Astrocyte of the spinal cord (primary cell): Measurements from ENCODE around the gene OR9Q1.
"Not testable (repeated sequence)": the region's sequence is repeated elsewhere in the genome, so short reads cannot be mapped to it uniquely, and the experiment has no call there.

ENCODE experiments used
- DNase-seq: peaks from one replicate; pipeline ENCODE4 v3.0.0; 2011; ENCODE audit warnings: low read depth, low spot score
- H3K4me3 ChIP-seq: 2 replicates; pipeline ENCODE4 v1.5.1; 2011; ENCODE audit warnings: low read depth, mild to moderate bottlenecking, low read length, moderate library complexity
- in situ Hi-C: cut with HindIII; loops from 2 replicates; pipeline ENCODE4 v1.10.0; 2017; ENCODE audit warnings: low sequenced_read_pairs
- TF ChIP-seq, protein P1 (sequence below): IDR thresholded peaks from 2 replicates; pipeline ENCODE4 v1.5.1; 2012; ENCODE audit warnings: low read depth, mild to moderate bottlenecking, low read length, inconsistent platforms

Gene OR9Q1

DNA sequence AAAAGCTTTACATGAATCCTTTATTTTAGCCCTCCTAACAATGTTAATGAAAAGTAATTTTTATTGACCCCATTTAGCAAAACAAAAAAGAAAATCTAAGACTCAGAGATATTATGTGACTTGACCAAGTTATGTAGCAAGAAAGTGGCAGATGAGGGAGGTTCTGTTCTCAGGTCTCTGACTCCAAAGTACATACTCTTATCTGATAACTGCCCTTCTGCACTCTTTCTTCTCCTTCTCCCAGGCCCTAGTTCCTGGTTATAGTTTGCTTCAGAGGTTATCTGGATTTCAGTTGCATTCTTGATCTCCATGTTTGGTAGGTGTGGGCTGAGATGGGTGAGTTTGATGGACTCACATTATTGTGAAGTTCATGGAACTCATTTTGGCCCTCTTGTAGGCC is 169.7 kb downstream of the OR9Q1 start:
- no peak for DNase-seq
- TF ChIP-seq, protein P1, sequence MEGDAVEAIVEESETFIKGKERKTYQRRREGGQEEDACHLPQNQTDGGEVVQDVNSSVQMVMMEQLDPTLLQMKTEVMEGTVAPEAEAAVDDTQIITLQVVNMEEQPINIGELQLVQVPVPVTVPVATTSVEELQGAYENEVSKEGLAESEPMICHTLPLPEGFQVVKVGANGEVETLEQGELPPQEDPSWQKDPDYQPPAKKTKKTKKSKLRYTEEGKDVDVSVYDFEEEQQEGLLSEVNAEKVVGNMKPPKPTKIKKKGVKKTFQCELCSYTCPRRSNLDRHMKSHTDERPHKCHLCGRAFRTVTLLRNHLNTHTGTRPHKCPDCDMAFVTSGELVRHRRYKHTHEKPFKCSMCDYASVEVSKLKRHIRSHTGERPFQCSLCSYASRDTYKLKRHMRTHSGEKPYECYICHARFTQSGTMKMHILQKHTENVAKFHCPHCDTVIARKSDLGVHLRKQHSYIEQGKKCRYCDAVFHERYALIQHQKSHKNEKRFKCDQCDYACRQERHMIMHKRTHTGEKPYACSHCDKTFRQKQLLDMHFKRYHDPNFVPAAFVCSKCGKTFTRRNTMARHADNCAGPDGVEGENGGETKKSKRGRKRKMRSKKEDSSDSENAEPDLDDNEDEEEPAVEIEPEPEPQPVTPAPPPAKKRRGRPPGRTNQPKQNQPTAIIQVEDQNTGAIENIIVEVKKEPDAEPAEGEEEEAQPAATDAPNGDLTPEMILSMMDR = no peak
- H3K4me3 ChIP-seq = no peak overlapping the region
- in situ Hi-C loops = no loop called here

DNA sequence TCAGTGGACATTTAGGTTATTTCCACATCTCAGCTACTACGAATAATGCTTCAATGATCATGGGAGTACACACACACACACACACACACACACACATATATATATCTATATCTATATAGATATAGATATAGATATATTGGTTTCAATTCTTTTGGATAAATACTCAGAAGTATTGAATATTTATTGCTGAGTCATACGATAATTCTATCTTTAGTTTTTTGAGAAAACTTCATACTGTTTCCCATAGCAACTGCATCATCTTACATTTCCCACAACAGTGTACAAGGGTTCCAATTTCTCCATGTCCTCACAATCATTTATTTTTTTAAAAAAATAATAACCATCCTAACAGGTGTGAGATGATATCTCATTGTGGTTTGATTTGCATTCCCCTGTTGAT is 172.3 kb downstream of the OR9Q1 start:
- TF ChIP-seq, protein P1 = no peak
- DNase-seq = no peak
- H3K4me3 ChIP-seq = no peak overlapping the region
- in situ Hi-C loops = no loop called here

DNA sequence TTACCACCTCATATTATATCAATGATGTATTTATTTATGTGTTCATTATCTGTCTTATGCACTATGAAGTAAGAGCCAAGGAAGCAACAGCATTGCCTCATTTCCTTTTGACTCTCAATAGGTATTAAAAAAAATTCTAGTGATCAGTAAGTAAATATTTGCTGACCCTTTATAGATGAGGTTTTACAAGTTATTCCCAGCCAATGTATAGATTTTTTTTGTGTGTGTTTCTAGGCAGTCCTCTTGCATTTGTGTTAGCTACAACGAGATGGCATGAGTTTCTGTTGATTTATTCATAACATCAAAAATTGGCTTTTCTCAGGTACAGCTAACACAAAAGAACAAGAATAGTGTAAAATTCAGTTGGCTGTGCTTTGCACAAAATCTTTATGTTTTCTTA is 175.6 kb downstream of the OR9Q1 start:
- no peak for DNase-seq
- TF ChIP-seq, protein P1 = no peak
- no peak overlapping the region for H3K4me3 ChIP-seq
- in situ Hi-C loops = no loop called here

DNA sequence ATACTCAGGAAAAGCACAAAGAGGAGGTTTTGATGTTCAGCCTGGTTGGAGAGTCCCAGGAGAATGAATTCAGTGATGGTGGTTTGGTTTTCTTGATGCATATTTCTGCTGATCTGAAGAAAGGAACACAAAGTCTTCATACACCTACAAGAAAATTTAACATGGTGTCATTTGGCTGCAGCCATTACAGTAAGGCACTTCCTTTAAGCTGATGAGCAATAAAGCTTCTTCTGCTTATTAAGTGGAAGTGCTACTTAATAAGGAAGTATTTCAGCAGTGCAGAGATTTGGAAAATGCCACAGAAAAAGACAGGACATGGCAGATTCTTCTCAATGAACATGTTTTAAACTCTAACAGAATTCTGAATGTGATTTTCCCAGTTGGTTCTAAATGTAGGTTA is 180.4 kb downstream of the OR9Q1 start, which contains the start of gene OR1S2:
OR1S2 (minus strand) TSS at position 101 of the 400 bp plus-strand sequence; CDS start at position 101, 0 bp downstream.
- H3K4me3 ChIP-seq = no peak within 1 kb of the TSS
- in situ Hi-C loops = no loop called here
- TF ChIP-seq, protein P1 = no peak
- DNase-seq = no peak

DNA sequence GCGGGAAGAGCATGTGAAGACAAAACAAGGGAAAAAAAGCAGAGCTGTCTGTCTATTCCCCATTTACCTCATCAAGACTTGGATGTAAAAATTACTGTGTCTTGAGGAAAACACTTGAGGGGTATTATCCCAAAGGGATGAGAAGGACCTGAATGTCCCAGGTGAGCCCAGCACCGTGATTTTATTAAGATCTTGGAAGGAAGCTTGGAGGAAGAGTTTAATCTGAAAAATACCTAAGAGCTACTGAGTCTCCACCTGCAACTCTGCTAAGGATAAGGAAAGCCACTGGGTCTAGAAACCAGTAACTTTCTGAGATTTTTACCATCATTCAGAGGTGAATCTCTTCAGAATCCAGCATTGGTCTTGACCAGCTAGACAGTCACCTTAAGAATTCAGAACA is 188.7 kb downstream of the OR9Q1 start, which contains the start of gene OR1S1:
OR1S1 (plus strand) TSS at position 301 of the 400 bp plus-strand sequence.
- H3K4me3 ChIP-seq, in situ Hi-C loops, DNase-seq: not testable (repeated sequence)

GRCh38 chr11:58216476-58216875 is 192.8 kb downstream of the OR9Q1 start:
- H3K4me3 ChIP-seq = no peak overlapping the region
- DNase-seq = no peak
- TF ChIP-seq, protein P1 = no peak
- in situ Hi-C loops = no loop called here

DNA sequence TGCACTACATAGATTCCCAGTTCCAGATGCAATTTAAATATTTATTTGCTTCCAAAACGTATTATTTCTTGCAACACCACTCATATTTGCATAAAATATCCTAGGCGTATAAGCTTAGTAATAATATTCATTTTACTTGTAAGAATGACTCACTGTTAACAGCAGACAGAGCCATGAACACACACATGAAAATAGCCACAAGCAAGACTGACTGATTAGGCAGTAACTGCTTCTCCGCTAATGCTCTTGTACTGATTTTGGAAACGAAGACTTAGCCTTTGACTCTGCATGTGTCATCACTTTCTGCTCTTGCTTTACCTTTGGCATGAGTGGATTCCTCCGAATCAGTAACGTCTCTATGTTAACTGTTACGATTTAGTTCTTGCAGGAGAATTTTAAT is 199.0 kb downstream of the OR9Q1 start:
- in situ Hi-C loops = no loop called here
- H3K4me3 ChIP-seq = no peak overlapping the region
- DNase-seq = no peak
- TF ChIP-seq, protein P1 = no peak
